IPS-18c (cell line): ENCODE results near the gene EIF4G3.

ENCODE experiments used
- H3K4me3 ChIP-seq: 2 replicates; pipeline ENCODE4 v1.7.0; 2013; ENCODE audit warnings: low read depth, mild to moderate bottlenecking, low read length, moderate library complexity; ENCODE audit not compliant: insufficient read depth
- H3K9me3 ChIP-seq: one replicate; pipeline ENCODE4 v1.6.1; 2013; ENCODE audit warnings: mild to moderate bottlenecking, low read length, moderate library complexity; ENCODE audit not compliant: control insufficient read depth, insufficient read depth

Gene EIF4G3

GRCh38 chr1:21129407-21129806, 47.3 kb downstream of the EIF4G3 start:
- H3K4me3 ChIP-seq, result no peak overlapping the region
- no peaks in the 10 kb centered on the region for H3K9me3 ChIP-seq

- Histone ChIP-seq H3K4me3 (no peak overlapping the region), H3K9me3 (no peaks in the 10 kb centered on the region)
Measured at GRCh38 chr1:21126324-21126723, 50.4 kb downstream of the EIF4G3 start.

- Histone ChIP-seq H3K4me3 (no peak overlapping the region), H3K9me3 (no peaks in the 10 kb centered on the region)
Measured at GRCh38 chr1:21124846-21125245, 51.9 kb downstream of the EIF4G3 start.

- Histone ChIP-seq H3K4me3 (no peak overlapping the region), H3K9me3 (no peaks in the 10 kb centered on the region)
Measured at GRCh38 chr1:21123287-21123948, 53.3 kb downstream of the EIF4G3 start.

- H3K9me3 ChIP-seq, result no peaks in the 10 kb centered on the region
- H3K4me3 ChIP-seq, result no peak overlapping the region
Measured at GRCh38 chr1:21121764-21122471, 54.8 kb downstream of the EIF4G3 start.

- no peak overlapping the region for H3K4me3 ChIP-seq
Measured at GRCh38 chr1:21118167-21118566, 58.5 kb downstream of the EIF4G3 start.

GRCh38 chr1:21117597-21118001, 59.1 kb downstream of the EIF4G3 start:
- Histone ChIP-seq H3K4me3 (no peak overlapping the region), H3K9me3 (no peaks in the 10 kb centered on the region)

More at GRCh38 chr1:21118167-21118566, 58.5 kb downstream of the EIF4G3 start:
- H3K9me3 ChIP-seq, result no peaks in the 10 kb centered on the region

- no peaks in the 10 kb centered on the region for H3K9me3 ChIP-seq
- H3K4me3 ChIP-seq, result no peak overlapping the region
Measured at GRCh38 chr1:21117159-21117558, 59.5 kb downstream of the EIF4G3 start.

GRCh38 chr1:21115098-21115760, 61.5 kb downstream of the EIF4G3 start:
- Histone ChIP-seq H3K9me3 (no peaks in the 10 kb centered on the region), H3K4me3 (no peak overlapping the region)

- H3K9me3 ChIP-seq, result no peaks in the 10 kb centered on the region
- H3K4me3 ChIP-seq, result no peak overlapping the region
Measured at GRCh38 chr1:21114431-21114830, 62.3 kb downstream of the EIF4G3 start.

- H3K9me3 ChIP-seq, result no peaks in the 10 kb centered on the region
- no peak overlapping the region for H3K4me3 ChIP-seq
Measured at GRCh38 chr1:21110163-21110562, 66.5 kb downstream of the EIF4G3 start.

GRCh38 chr1:21106709-21107108, 70.0 kb downstream of the EIF4G3 start:
- Histone ChIP-seq H3K4me3 (no peak overlapping the region), H3K9me3 (no peaks in the 10 kb centered on the region)

GRCh38 chr1:21106238-21106637, 70.5 kb downstream of the EIF4G3 start:
- H3K4me3 ChIP-seq, result no peak overlapping the region
- H3K9me3 ChIP-seq, result no peaks in the 10 kb centered on the region

GRCh38 chr1:21105807-21106206, 70.9 kb downstream of the EIF4G3 start:
- H3K4me3 ChIP-seq, result no peak overlapping the region
- H3K9me3 ChIP-seq, result no peaks in the 10 kb centered on the region

- Histone ChIP-seq H3K9me3 (no peaks in the 10 kb centered on the region), H3K4me3 (no peak overlapping the region)
Measured at GRCh38 chr1:21104683-21105082, 72.0 kb downstream of the EIF4G3 start.

- Histone ChIP-seq H3K9me3 (no peaks in the 10 kb centered on the region), H3K4me3 (no peak overlapping the region)
Measured at GRCh38 chr1:21100481-21100921, 76.2 kb downstream of the EIF4G3 start.

GRCh38 chr1:21099869-21100131, 76.9 kb downstream of the EIF4G3 start:
- no peak overlapping the region for H3K4me3 ChIP-seq
- no peaks in the 10 kb centered on the region for H3K9me3 ChIP-seq
